Epithelial cell of proximal tubule (primary cell): ENCODE data around the gene ITPR2. TPM values are rescaled to one million over a fixed set of nuclear protein-coding genes. Genes with fewer than 3 reads are reported as not detected.
"Not testable (repeated sequence)": the region's sequence is repeated elsewhere in the genome, so short reads cannot be mapped to it uniquely, and the experiment has no call there.

ENCODE experiments used
- DNase-seq: peaks from one replicate; pipeline ENCODE4 v3.0.0-alpha.2; 2011; ENCODE audit warnings: low read depth
- H3K4me3 ChIP-seq: 2 replicates; pipeline ENCODE4 v1.5.1; 2011; ENCODE audit warnings: low read depth, mild to moderate bottlenecking, low read length
- total RNA-seq: library from RNA; depleted of rRNA; stranded (reverse); fragments of >200 nt; gene quantifications from 2 replicates; pipeline ENCODE4 v1.2.3, GENCODE V29; 2015
- TF ChIP-seq, protein P1 (sequence below): conservative IDR thresholded peaks from 2 replicates; pipeline ENCODE4 v1.5.1; 2012; ENCODE audit warnings: low read depth, mild to moderate bottlenecking, low read length

ITPR2 gene
- total RNA-seq, 1 donor from 2014 or later, result 13.5 TPM

DNA sequence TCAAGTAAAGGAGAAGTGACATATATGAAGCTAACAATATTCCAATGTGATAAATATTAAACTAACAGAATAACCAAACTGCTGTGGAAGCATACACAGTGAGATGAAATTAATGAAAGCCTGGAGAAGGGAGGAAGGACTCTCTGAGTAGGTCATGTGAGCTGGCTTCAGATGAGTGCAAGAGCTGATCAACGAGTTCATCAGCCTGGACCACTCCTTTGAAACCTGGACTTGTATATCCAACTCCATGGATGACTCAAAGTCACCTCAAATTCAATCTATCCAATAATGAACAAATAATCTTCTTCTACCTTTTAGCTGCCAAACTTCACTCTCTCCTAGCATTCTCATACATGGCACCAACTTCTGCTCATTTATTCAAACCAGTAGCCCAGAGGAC, 391.6 kb downstream of the ITPR2 start:
- TF ChIP-seq, protein P1, sequence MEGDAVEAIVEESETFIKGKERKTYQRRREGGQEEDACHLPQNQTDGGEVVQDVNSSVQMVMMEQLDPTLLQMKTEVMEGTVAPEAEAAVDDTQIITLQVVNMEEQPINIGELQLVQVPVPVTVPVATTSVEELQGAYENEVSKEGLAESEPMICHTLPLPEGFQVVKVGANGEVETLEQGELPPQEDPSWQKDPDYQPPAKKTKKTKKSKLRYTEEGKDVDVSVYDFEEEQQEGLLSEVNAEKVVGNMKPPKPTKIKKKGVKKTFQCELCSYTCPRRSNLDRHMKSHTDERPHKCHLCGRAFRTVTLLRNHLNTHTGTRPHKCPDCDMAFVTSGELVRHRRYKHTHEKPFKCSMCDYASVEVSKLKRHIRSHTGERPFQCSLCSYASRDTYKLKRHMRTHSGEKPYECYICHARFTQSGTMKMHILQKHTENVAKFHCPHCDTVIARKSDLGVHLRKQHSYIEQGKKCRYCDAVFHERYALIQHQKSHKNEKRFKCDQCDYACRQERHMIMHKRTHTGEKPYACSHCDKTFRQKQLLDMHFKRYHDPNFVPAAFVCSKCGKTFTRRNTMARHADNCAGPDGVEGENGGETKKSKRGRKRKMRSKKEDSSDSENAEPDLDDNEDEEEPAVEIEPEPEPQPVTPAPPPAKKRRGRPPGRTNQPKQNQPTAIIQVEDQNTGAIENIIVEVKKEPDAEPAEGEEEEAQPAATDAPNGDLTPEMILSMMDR, result no peak
- DNase-seq, result no peak
- H3K4me3 ChIP-seq, result no peak overlapping the region

DNA sequence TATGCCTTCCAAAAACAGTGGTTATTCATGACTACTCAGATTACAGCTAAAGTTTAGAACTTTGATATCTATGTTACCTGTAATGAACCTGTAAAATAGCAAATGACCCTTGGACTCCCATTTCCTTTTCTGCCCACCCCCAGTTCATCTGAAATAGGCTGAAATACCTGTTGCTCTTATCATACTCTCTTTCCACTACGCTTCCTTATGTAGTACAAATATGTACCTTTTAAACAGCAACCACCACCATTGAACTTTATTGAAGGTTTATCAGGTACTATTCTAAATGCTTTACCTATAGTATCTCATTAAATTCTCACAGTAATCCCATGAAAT, 398.0 kb downstream of the ITPR2 start:
- TF ChIP-seq, protein P1, result no peak
- DNase-seq, result no peak
- H3K4me3 ChIP-seq, result no peak overlapping the region

DNA sequence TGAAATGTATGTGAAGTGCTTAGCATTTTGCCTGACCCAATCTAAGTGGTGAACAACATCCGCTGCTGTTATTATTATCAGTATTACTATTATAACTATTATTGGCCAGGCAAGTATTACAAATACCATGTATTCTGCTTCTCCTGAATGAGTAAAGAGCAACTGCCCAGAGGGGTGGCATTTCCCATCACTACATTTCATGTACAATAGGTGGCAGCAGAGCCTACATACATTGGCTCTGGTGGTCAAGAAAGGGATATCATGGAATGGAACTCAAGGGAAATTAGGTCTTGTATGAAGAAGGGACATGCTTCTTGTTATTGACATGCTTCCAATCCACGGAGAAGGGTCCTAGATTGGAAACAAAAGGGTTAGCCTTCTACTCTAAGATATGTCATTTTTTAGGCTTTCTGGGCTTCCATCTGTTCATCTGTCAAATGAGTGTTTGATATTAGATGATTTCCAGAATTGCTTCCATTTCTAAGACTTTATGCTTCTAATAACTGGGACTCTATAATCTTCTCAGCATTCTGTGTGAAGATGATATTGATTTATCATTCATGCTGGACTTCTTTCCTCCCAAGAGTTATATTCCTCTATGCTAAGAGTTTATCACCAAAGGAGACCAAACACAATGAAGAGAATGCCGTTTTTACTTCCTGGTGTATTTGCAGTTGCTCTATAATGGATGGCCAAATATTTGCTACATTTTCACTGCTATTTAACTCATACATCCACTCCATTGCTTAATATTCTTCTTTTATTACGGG, 398.5 kb downstream of the ITPR2 start:
- TF ChIP-seq, protein P1, result peak; percentile 93
- DNase-seq, result peak; percentile 27
- H3K4me3 ChIP-seq, result no peak overlapping the region

DNA sequence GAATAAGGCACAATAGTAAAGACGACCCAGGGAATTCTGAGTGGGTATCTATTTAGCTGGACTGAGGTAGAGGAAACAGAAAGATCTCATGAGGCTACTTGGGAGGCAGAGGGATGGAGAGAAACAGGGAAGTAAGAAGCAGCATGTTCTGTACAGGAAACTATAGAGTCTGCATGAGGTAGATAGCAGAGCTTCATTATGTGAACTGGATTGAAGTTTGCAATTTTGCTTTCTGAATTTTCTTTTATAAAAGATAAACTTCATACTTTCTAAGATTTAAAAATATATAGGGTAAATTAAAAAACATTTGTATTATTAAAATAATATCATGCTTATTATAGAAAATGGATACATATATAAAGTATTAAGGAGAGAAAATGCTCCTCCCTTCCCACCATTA, 399.3 kb downstream of the ITPR2 start:
- not testable (repeated sequence) for DNase-seq, H3K4me3 ChIP-seq

GRCh38 chr12:26431211-26431610, 401.8 kb downstream of the ITPR2 start:
- TF ChIP-seq, protein P1, result no peak
- no peak for DNase-seq
- H3K4me3 ChIP-seq, result no peak overlapping the region

DNA sequence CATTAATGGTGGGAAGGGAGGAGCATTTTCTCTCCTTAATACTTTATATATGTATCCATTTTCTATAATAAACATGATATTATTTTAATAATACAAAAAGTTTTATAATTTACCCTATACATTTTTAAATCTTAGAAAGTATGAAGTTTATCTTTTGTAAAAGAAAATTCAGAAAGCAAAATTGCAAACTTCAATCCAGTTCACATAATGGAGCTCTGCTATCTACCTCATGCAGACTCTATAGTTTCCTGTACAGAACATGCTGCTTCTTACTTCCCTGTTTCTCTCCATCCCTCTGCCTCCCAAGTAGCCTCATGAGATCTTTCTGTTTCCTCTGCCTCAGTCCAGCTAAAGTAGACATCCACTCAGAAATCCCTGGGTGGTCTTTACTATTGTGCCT, 402.4 kb downstream of the ITPR2 start:
- DNase-seq, H3K4me3 ChIP-seq: not testable (repeated sequence)

DNA sequence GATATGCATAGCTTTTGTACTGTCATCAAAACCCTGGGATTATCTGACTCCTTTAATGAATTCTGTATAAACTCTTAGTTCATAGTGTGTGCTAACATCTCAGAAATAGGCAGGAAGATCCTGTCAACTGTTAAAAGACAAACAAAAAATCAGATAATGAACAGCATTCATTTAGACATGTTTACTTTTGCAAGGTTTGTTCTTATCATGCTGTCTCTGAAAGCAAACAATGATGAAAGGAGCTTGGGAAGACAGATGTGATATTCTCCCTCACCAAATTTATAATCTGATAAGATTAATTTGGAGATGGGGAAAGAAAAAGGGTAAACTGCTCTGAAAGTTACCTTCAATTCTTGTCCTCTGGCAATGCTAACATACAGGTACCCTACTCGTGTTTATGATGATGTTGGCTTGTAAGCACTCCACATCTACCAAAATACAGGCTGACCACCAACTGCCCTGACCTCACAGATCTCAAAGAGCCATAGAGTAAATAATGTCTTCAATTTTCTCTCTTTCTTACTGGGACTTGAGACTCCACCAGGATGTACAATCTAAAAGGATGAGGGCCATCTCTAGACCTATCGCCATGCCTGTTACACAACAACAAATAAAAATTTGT, 403.8 kb downstream of the ITPR2 start:
- no peak for DNase-seq
- TF ChIP-seq, protein P1, result no peak
- no peak overlapping the region for H3K4me3 ChIP-seq

GRCh38 chr12:26428420-26428819, 404.6 kb downstream of the ITPR2 start:
- DNase-seq, result no peak
- TF ChIP-seq, protein P1, result no peak
- H3K4me3 ChIP-seq, result no peak overlapping the region
